ENCODE data around the gene STIP1.

- TF ChIP-seq CTCF (IDR thresholded peaks at IDR 0.05; ENCODE audit: low read depth, low read length, missing input control) (no peak), HNF4G (IDR thresholded peaks at IDR 0.05) (no peak), YY1 (IDR thresholded peaks at IDR 0.05) (no peak), ATF3 (IDR thresholded peaks at IDR 0.05) (no peak), MAX (IDR thresholded peaks at IDR 0.05) (no peak), RXRA (IDR thresholded peaks at IDR 0.05) (no peak), NR2F2 (IDR thresholded peaks at IDR 0.05) (no peak), FOXA2 (IDR thresholded peaks at IDR 0.05) (no peak), GABPA (IDR thresholded peaks at IDR 0.05 in 1 of 2, conservative IDR thresholded peaks at IDR 0.05 in 1 of 2) (no peak), RAD21 (IDR thresholded peaks at IDR 0.05) (no peak), TAF1 (conservative IDR thresholded peaks at IDR 0.05) (no peak), REST (IDR thresholded peaks at IDR 0.05) (no peak), JUND (IDR thresholded peaks at IDR 0.05) (no peak)
These were observed 24.5 kb downstream of the STIP1 start for GRCh38 chr11:64210301-64211020.

All from liver (tissue), 3 donors.